OCI-LY1 (cell line): ENCODE measurements around the gene BCL2.

Experiments
- H2AFZ ChIP-seq: fragments of 200-600 bp; sonication (generic), shearing (Covaris generic); 2 replicates; pipeline ENCODE4 v1.6.0; 2014; ENCODE audit warnings: antibody characterized with exemption, mild to moderate bottlenecking, low read length
- H3F3A ChIP-seq: fragments of 200-600 bp; sonication (generic), shearing (Covaris generic); 2 replicates; pipeline ENCODE4 v1.6.0; 2014; ENCODE audit warnings: mild to moderate bottlenecking, antibody characterized with exemption, low read length, moderate library complexity; ENCODE audit not compliant: insufficient read depth
- H3K27ac ChIP-seq: fragments of 200-600 bp; sonication (generic); 2 replicates; pipeline ENCODE4 v1.5.1; 2014; ENCODE audit warnings: low read length, mixed run types, mild to moderate bottlenecking, low read depth; ENCODE audit not compliant: poor library complexity, severe bottlenecking
- H3K27me3 ChIP-seq: fragments of 200-600 bp; sonication (generic); 2 replicates; pipeline ENCODE4 v1.6.0; 2014; ENCODE audit warnings: antibody characterized with exemption, mild to moderate bottlenecking, low read length, moderate library complexity; ENCODE audit not compliant: insufficient read depth
- H3K36me3 ChIP-seq: fragments of 200-600 bp; sonication (generic); 2 replicates; pipeline ENCODE4 v1.6.1; 2014; ENCODE audit warnings: mild to moderate bottlenecking, antibody characterized with exemption, low read length, moderate library complexity, mixed read lengths; ENCODE audit not compliant: insufficient read depth
- H3K4me1 ChIP-seq: fragments of 200-600 bp; sonication (generic); 2 replicates; pipeline ENCODE4 v1.5.1; 2014; ENCODE audit warnings: mild to moderate bottlenecking, low read length, moderate library complexity; ENCODE audit not compliant: insufficient read depth, severe bottlenecking
- H3K4me2 ChIP-seq: fragments of 200-600 bp; sonication (generic), shearing (Covaris generic); 2 replicates; pipeline ENCODE4 v1.6.1; 2014; ENCODE audit warnings: low read length
- H3K4me3 ChIP-seq: fragments of 200-600 bp; sonication (generic); 2 replicates; pipeline ENCODE4 v1.5.1; 2014; ENCODE audit warnings: low read length, low read depth, mild to moderate bottlenecking, mixed read lengths; ENCODE audit not compliant: poor library complexity, severe bottlenecking
- H3K79me2 ChIP-seq: fragments of 200-600 bp; shearing (Covaris generic); 2 replicates; pipeline ENCODE4 v1.6.1; 2016; ENCODE audit warnings: mixed run types, low read length, mixed read lengths; ENCODE audit not compliant: insufficient read depth
- H3K9ac ChIP-seq: fragments of 200-600 bp; sonication (generic), shearing (Covaris generic); 2 replicates; pipeline ENCODE4 v1.6.1; 2014; ENCODE audit warnings: mild to moderate bottlenecking, low read length, mixed read lengths
- H3K9me2 ChIP-seq: fragments of 200-600 bp; sonication (generic), shearing (Covaris generic); 2 replicates; pipeline ENCODE4 v1.6.1; 2014; ENCODE audit warnings: low read depth, mild to moderate bottlenecking, low read length, mixed read lengths
- H3K9me3 ChIP-seq: fragments of 200-600 bp; shearing (Covaris generic); 2 replicates; pipeline ENCODE4 v1.6.1; 2014; ENCODE audit warnings: low read length, mixed read lengths
- H4K20me1 ChIP-seq: fragments of 200-600 bp; sonication (generic), shearing (Covaris generic); 2 replicates; pipeline ENCODE4 v1.6.0; 2016; ENCODE audit warnings: mild to moderate bottlenecking, low read length; ENCODE audit not compliant: insufficient read depth
- EZH2 ChIP-seq: fragments of 200-600 bp; sonication (generic), shearing (Covaris generic); IDR thresholded peaks from 2 replicates; pipeline ENCODE4 v1.8.0; 2017; ENCODE audit warnings: borderline replicate concordance, mixed run types, mild to moderate bottlenecking, antibody characterized with exemption, low read length, moderate library complexity, mixed read lengths
- TF ChIP-seq, protein P1 (sequence below): fragments of 200-600 bp; sonication (generic), shearing (Covaris generic); IDR thresholded peaks from 2 replicates; pipeline ENCODE4 v1.5.1; 2017; ENCODE audit warnings: mild to moderate bottlenecking, antibody characterized with exemption, low read length, moderate library complexity, mixed read lengths

BCL2 gene

DNA sequence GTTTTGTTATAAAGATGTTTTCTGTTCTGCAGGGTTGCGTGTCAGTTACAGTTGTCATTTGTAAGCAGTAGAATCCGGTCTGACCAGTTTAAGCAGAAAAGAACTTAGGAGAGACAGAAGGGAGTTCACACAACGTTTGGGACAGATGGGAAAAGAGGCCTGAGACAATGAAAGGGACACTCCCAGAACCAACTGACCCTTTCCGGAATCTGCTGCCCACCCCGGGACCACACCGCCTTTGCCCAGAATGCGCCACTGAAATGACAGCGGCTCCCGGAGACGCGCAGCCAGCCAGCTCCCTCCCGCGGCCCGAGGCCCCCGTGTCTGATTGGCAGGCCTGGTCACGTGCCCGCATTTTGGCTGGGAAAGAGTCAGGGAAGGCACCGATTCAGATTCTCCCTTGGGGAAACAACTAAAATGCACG, 244.6 kb downstream of the BCL2 start:
- Histone ChIP-seq H3K9me2 (no peaks in the 10 kb centered on the region), H3K36me3 (no peaks in the 10 kb centered on the region), H3K9me3 (no peaks in the 10 kb centered on the region), H3K27me3 (no peaks in the 10 kb centered on the region), H4K20me1 (no peaks in the 10 kb centered on the region), H3K4me1 (no peaks in the 10 kb centered on the region), H3K79me2 (no peaks in the 10 kb centered on the region), H3K9ac (no peak overlapping the region), H3K4me2 (no peak overlapping the region), H2AFZ (no peak overlapping the region), H3K27ac (no peak overlapping the region), H3F3A (no peaks in the 10 kb centered on the region), H3K4me3 (no peak overlapping the region)
- no peak for TF ChIP-seq EZH2
- TF ChIP-seq, protein P1, sequence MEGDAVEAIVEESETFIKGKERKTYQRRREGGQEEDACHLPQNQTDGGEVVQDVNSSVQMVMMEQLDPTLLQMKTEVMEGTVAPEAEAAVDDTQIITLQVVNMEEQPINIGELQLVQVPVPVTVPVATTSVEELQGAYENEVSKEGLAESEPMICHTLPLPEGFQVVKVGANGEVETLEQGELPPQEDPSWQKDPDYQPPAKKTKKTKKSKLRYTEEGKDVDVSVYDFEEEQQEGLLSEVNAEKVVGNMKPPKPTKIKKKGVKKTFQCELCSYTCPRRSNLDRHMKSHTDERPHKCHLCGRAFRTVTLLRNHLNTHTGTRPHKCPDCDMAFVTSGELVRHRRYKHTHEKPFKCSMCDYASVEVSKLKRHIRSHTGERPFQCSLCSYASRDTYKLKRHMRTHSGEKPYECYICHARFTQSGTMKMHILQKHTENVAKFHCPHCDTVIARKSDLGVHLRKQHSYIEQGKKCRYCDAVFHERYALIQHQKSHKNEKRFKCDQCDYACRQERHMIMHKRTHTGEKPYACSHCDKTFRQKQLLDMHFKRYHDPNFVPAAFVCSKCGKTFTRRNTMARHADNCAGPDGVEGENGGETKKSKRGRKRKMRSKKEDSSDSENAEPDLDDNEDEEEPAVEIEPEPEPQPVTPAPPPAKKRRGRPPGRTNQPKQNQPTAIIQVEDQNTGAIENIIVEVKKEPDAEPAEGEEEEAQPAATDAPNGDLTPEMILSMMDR: no peak

DNA sequence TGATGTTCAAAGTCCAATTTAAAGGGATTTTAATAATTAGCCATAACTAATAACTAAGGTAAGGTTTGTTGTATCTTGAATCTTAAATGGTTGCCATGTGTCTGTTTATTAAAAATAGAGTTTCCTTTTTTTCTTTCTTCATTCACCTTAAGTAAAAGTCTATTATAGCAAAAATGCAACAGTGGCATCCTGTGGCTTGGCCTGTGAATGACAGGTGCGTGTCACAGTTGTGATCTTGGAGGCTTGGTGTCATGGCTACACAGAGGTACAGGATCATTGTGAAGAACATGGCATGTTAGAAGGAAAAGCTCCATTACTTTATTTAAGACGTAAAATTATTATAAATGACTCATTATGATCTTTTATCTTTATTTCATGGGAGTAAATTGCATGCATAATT, 246.1 kb downstream of the BCL2 start:
- no peaks in the 10 kb centered on the region for H3K27me3 ChIP-seq
- no peaks in the 10 kb centered on the region for H3K9me2 ChIP-seq
- TF ChIP-seq EZH2: no peak
- TF ChIP-seq, protein P1: peak; percentile 25; the same call in 1 of the 2 replicates
- H3F3A ChIP-seq: no peaks in the 10 kb centered on the region
- no peak overlapping the region for H3K27ac ChIP-seq
- H3K36me3 ChIP-seq: no peaks in the 10 kb centered on the region
- no peak overlapping the region for H2AFZ ChIP-seq
- no peak overlapping the region for H3K4me3 ChIP-seq
- H4K20me1 ChIP-seq: no peaks in the 10 kb centered on the region
- H3K4me1 ChIP-seq: no peaks in the 10 kb centered on the region
- no peak overlapping the region for H3K9ac ChIP-seq
- no peaks in the 10 kb centered on the region for H3K79me2 ChIP-seq
- H3K9me3 ChIP-seq: no peaks in the 10 kb centered on the region
- no peak overlapping the region for H3K4me2 ChIP-seq
